IMR-90 (cell line): Measurements from ENCODE around the gene ATRN. TPM values are rescaled to one million over a fixed set of nuclear protein-coding genes. Genes with fewer than 3 reads are reported as not detected.

ENCODE experiments used
- ATAC-seq: fragments of 200-7000 bp; cut with Tn5 transposase; 2 replicates; pipeline ENCODE4 v1.9.1; 2020; ENCODE audit warnings: low read depth, mild to moderate bottlenecking, moderate library complexity
- BruUV-seq: library from RNA; stranded (reverse); fragments of 400-500 nt; replicated peaks from 2 replicates; lab custom pipeline; 2021; lab: Mats Ljungman, UMichigan
- CTCF ChIA-PET: fragments of 300-600 bp; formaldehyde crosslinking; extraction: SDS; loops from one replicate; lab custom pipeline; 2021; ENCODE audit warnings: antibody characterized with exemption; lab: Yijun Ruan, JAX
- POLR2A ChIA-PET: fragments of 300-600 bp; sonication (Branson Sonifier 250); formaldehyde crosslinking; loops from one replicate; lab custom pipeline; 2022; ENCODE audit warnings: antibody characterized with exemption; ENCODE audit not compliant: unreplicated experiment; lab: Charles Lee
- DNase-seq: peaks from one replicate; pipeline ENCODE4 v3.0.0; 2013
- H2AFZ ChIP-seq: replicated peaks from 2 replicates; pipeline ENCODE3; 2013; ENCODE audit warnings: low read length, mild to moderate bottlenecking; ENCODE audit not compliant: poor library complexity
- H2AK5ac ChIP-seq: 2 replicates; pipeline ENCODE4 v1.6.1; 2013; ENCODE audit warnings: low read depth, low read length, inconsistent platforms
- H2AK9ac ChIP-seq: replicated peaks from 2 replicates; pipeline ENCODE3; 2013; ENCODE audit warnings: mild to moderate bottlenecking, low read depth, low read length, moderate library complexity; ENCODE audit not compliant: poor library complexity
- H2BK120ac ChIP-seq: 2 replicates; pipeline ENCODE4 v1.6.1; 2013; ENCODE audit warnings: low read depth, low read length, inconsistent platforms
- H2BK15ac ChIP-seq: 3 replicates; pipeline ENCODE4 v1.6.1; 2013; ENCODE audit warnings: low read depth, low read length, inconsistent platforms
- H2BK20ac ChIP-seq: 2 replicates; pipeline ENCODE4 v1.6.1; 2013; ENCODE audit warnings: low read depth, mild to moderate bottlenecking, inconsistent platforms, low read length, moderate library complexity
- H2BK5ac ChIP-seq: 2 replicates; pipeline ENCODE4 v1.6.1; 2013; ENCODE audit warnings: mild to moderate bottlenecking, low read depth, low read length, inconsistent platforms; ENCODE audit not compliant: poor library complexity, severe bottlenecking
- H3K14ac ChIP-seq: replicated peaks from 2 replicates; pipeline ENCODE4 v1.6.1; 2013; ENCODE audit warnings: low read depth, low read length, inconsistent platforms
- H3K18ac ChIP-seq: 2 replicates; pipeline ENCODE4 v1.6.1; 2013; ENCODE audit warnings: low read depth, low read length, control low read depth
- H3K23ac ChIP-seq: 2 replicates; pipeline ENCODE4 v1.6.1; 2013; ENCODE audit warnings: low read depth, low read length, inconsistent platforms
- H3K27ac ChIP-seq: 2 replicates; pipeline ENCODE4 v1.5.1; 2013; ENCODE audit warnings: mild to moderate bottlenecking, control low read depth, low read length; ENCODE audit not compliant: insufficient read depth
- H3K27me3 ChIP-seq: 2 replicates; pipeline ENCODE4 v1.6.1; 2013; ENCODE audit warnings: low read length; ENCODE audit not compliant: control insufficient read depth, insufficient read depth
- H3K36me3 ChIP-seq: 2 replicates; pipeline ENCODE4 v1.6.1; 2013; ENCODE audit warnings: low read length, mixed read lengths; ENCODE audit not compliant: control insufficient read depth, insufficient read depth
- H3K4ac ChIP-seq: 2 replicates; pipeline ENCODE4 v1.6.1; 2013; ENCODE audit warnings: low read depth, low read length, inconsistent platforms
- H3K4me1 ChIP-seq: 2 replicates; pipeline ENCODE4 v1.6.1; 2013; ENCODE audit warnings: low read length, mixed read lengths; ENCODE audit not compliant: control insufficient read depth, insufficient read depth
- H3K4me2 ChIP-seq: 2 replicates; pipeline ENCODE4 v1.6.1; 2013; ENCODE audit warnings: low read depth, mild to moderate bottlenecking, control low read depth, low read length, moderate library complexity
- H3K4me3 ChIP-seq: 2 replicates; pipeline ENCODE4 v1.5.1; 2013; ENCODE audit warnings: low read depth, mild to moderate bottlenecking, control low read depth, low read length, moderate library complexity; ENCODE audit not compliant: insufficient read depth
- H3K56ac ChIP-seq: 2 replicates; pipeline ENCODE4 v1.6.1; 2013; ENCODE audit warnings: low read length, inconsistent platforms; ENCODE audit not compliant: insufficient read depth; ENCODE audit errors: extremely low read depth
- H3K79me1 ChIP-seq, 2 experiments: 2 replicates each; pipeline ENCODE4 v1.6.1; 2013; ENCODE audit warnings: low read length in 2 of 2, inconsistent platforms in 1 of 2, low read depth in 1 of 2
- H3K9ac ChIP-seq: 2 replicates; pipeline ENCODE4 v1.6.1; 2013; ENCODE audit warnings: low read depth, low read length, control low read depth
- H3K9me1 ChIP-seq: 2 replicates; pipeline ENCODE4 v1.6.1; 2013; ENCODE audit warnings: low read length, inconsistent platforms; ENCODE audit not compliant: insufficient read depth
- H3K9me3 ChIP-seq: 2 replicates; pipeline ENCODE4 v1.6.1; 2013; ENCODE audit warnings: low read length; ENCODE audit not compliant: control insufficient read depth, insufficient read depth
- H4K20me1 ChIP-seq: 2 replicates; pipeline ENCODE4 v1.6.1; 2013; ENCODE audit warnings: low read length, inconsistent platforms; ENCODE audit not compliant: insufficient read depth
- H4K5ac ChIP-seq: 2 replicates; pipeline ENCODE4 v1.6.1; 2013; ENCODE audit warnings: mild to moderate bottlenecking, low read depth, low read length, control low read depth
- H4K8ac ChIP-seq, 2 experiments: 2 replicates each; pipeline ENCODE4 v1.6.1; 2013; ENCODE audit warnings: low read depth in 2 of 2, low read length in 2 of 2, control low read depth in 1 of 2, inconsistent platforms in 1 of 2
- H4K91ac ChIP-seq: 2 replicates; pipeline ENCODE4 v1.6.1; 2013; ENCODE audit warnings: low read depth, low read length, inconsistent platforms; ENCODE audit not compliant: insufficient read depth
- RAD21 ChIP-seq: IDR thresholded peaks from 2 replicates; pipeline ENCODE4 v1.6.1; 2012; ENCODE audit warnings: low read length, improper control_type of control experiment
- RCOR1 ChIP-seq: IDR thresholded peaks from 2 replicates; pipeline ENCODE4 v1.6.1; 2012; ENCODE audit warnings: mild to moderate bottlenecking, low read length, improper control_type of control experiment; ENCODE audit not compliant: insufficient replicate concordance
- RFX5 ChIP-seq: IDR thresholded peaks from 2 replicates; pipeline ENCODE4 v1.8.0; 2012; ENCODE audit warnings: low read depth, mild to moderate bottlenecking, low read length, moderate library complexity
- WGBS, 2 experiments: methylation state at CpG; one replicate each; pipeline versions ENCODE4 v1.1.5 to v1.1.7; 2013; ENCODE audit warnings: missing lambda C conversion rate in 2 of 2; ENCODE audit not compliant: insufficient read length in 1 of 2; ENCODE audit errors: extremely low coverage in 2 of 2; 5-methylcytosine and 5-hydroxymethylcytosine counted together
- dilution Hi-C: fragments of 300-500 bp; cut with HindIII; formaldehyde crosslinking; loops from one replicate; pipeline ENCODE4 v1.14.3; 2018; ENCODE audit warnings: low sequenced_read_pairs; ENCODE audit not compliant: unreplicated experiment
- in situ Hi-C: fragments of 300-500 bp; cut with MboI; formaldehyde crosslinking; loops from 3 replicates; pipeline ENCODE4 v1.14.3; 2019; ENCODE audit warnings: low sequenced_read_pairs, inconsistent platforms, mixed read lengths
- intact Hi-C: fragments of 100-400 bp; cut with micrococcal nuclease; formaldehyde crosslinking; loops from 2 replicates; pipeline ENCODE4 v1.10.0; 2022
- polyA plus RNA-seq, 3 experiments: library from polyadenylated mRNA; depleted of rRNA; stranded (reverse); fragments of >200 nt; gene quantifications; 2 replicates each; pipeline ENCODE4 v1.2.3, GENCODE V29; 2012; ENCODE audit warnings: low replicate concordance in 1 of 3
- total RNA-seq: library from RNA; depleted of rRNA; stranded (reverse); fragments of >200 nt; gene quantifications from 2 replicates; pipeline ENCODE4 v1.2.3, GENCODE V29; 2012
- TF ChIP-seq, protein P1 (sequence below): conservative IDR thresholded peaks from 2 replicates; pipeline ENCODE4 v1.5.1; 2012; ENCODE audit warnings: mild to moderate bottlenecking, low read depth, low read length, improper control_type of control experiment

Gene ATRN
- total and polyA plus RNA-seq, 2 of the 4 experiments (the other 2 are of a cell fraction) = 32.3 to 46.2 TPM

- Histone ChIP-seq H2AFZ (no peak overlapping the region), H2BK5ac (no peak overlapping the region), H3K27me3 (no peaks in the 10 kb centered on the region), H3K4ac (no peak overlapping the region), H2AK9ac (no peak overlapping the region), H3K4me1 (no peaks in the 10 kb centered on the region), H3K23ac (no peak overlapping the region), H3K9me1 (peaks cover 2% of the 10 kb centered on the region), H3K4me2 (no peak overlapping the region), H3K9ac (no peak overlapping the region), H3K36me3 (peaks cover 6% of the 10 kb centered on the region), H2BK15ac (no peak overlapping the region), H4K8ac (no peak overlapping the region), H3K27ac (no peak overlapping the region), H3K18ac (no peak overlapping the region), H4K5ac (no peak overlapping the region), H2AK5ac (no peak overlapping the region), H3K9me3 (no peaks in the 10 kb centered on the region), H3K4me3 (no peak overlapping the region), H3K79me1 (no peaks in the 10 kb centered on the region), H3K56ac (no peak overlapping the region), H2BK20ac (no peak overlapping the region), H2BK120ac (no peak overlapping the region), H3K14ac (no peak overlapping the region), H4K91ac (no peak overlapping the region), H4K20me1 (no peaks in the 10 kb centered on the region)
- no peak for DNase-seq
- ChIA-PET CTCF (interaction anchor here (0.5 kb wide), 1 partner anchor 21 kb away, joined by 5 read pairs; no protein-coding TSS in a partner anchor), POLR2A (no interaction called here)
- no TSS peak for BruUV-seq
- in situ Hi-C loops = no loop called here
- dilution Hi-C loops = no loop called here
- no peak for ATAC-seq
- intact Hi-C loops = no loop called here
- WGBS, 2 experiments = 85% methylated on average over 3 of the region's 7 CpGs; no CpG with 5 or more reads in 1 of the 2 experiments
- TF ChIP-seq RFX5 = no peak
- TF ChIP-seq, protein P1, sequence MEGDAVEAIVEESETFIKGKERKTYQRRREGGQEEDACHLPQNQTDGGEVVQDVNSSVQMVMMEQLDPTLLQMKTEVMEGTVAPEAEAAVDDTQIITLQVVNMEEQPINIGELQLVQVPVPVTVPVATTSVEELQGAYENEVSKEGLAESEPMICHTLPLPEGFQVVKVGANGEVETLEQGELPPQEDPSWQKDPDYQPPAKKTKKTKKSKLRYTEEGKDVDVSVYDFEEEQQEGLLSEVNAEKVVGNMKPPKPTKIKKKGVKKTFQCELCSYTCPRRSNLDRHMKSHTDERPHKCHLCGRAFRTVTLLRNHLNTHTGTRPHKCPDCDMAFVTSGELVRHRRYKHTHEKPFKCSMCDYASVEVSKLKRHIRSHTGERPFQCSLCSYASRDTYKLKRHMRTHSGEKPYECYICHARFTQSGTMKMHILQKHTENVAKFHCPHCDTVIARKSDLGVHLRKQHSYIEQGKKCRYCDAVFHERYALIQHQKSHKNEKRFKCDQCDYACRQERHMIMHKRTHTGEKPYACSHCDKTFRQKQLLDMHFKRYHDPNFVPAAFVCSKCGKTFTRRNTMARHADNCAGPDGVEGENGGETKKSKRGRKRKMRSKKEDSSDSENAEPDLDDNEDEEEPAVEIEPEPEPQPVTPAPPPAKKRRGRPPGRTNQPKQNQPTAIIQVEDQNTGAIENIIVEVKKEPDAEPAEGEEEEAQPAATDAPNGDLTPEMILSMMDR = no peak
- no peak for TF ChIP-seq RCOR1
- no peak for TF ChIP-seq RAD21
These were observed 161.6 kb downstream of the ATRN start for GRCh38 chr20:3632311-3633004.
